GDM1 (cell line): Measurements from ENCODE around the gene SNX1.

Experiments used
- DNase-seq: peaks from one replicate; lab custom pipeline; 2025; lab: John Stamatoyannopoulos, UW

SNX1 gene

DNA sequence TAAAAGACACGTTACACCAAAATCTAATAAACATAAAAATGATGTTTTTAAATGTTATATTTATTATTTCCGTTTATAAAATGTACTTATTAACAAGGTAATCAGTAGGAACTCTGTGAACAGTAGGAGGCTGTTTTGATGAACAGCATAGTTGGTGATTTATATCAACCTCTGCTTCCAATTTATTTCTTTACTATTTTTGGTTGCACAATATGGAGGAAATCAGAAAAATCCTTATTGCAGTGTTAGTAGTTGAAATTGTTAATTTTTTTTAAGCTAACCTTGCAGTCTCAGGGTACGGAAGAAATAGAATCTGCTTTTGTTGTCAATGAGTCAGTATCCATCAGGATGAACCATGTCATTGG, 50.7 kb downstream of the SNX1 start:
- no peak for DNase-seq

DNA sequence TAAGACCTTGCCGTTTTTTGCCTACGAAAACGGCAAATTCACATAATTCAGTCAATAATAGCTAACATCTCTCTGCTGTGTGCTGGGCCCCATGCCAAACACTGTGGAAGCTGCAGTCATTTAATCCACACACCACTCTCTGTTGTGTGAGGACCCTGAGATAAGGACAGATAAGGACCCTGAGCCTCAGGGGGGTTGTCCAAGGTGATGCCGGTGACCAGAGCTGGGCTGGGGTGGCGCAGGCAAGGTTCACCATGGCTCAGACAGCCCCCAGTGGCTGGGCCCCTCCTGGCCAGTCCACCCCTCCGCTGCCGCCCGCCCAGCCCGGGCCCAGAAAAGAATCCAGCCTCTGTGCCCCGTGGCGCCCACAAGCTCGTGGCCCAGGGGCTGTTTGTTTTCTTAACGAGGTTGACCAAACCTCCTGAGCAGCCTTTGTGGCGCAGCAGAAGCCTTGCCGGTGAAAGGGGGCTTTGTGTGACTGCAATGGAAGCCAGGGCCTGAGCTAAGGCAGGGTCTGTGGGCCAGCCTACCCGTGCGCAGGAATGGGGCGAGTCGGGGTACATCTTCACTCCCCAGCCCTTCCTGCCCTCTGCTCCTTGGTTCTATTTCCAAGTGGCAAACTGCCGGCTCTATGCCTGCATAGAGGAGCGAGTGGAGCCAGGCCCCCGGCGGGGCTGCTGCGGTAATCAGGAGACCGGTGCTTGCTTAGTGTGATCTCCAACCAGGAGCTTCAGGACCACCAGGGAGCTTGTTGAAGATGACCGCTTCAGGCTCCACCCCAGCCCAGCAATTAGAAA, 51.3 kb downstream of the SNX1 start:
- no peak for DNase-seq

DNA sequence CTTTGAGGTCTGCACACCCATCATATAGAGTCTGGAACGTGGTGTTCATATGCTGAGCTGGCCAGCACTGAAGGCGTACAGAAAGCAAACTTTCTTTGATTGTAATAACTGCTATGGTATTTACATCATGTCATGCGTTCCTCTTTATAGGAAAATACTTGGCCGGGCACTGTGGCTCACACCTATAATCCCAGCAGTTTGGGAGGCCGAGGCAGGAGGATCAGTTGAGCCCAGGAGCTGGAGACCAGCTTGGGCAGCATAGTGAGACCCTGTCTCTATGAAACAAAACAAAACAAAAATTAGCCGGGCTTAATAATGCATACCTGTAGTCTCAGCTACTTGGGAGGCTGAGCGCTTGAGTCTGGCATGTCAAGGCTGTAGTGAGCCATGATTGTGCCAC, 52.4 kb downstream of the SNX1 start:
- DNase-seq: no peak

DNA sequence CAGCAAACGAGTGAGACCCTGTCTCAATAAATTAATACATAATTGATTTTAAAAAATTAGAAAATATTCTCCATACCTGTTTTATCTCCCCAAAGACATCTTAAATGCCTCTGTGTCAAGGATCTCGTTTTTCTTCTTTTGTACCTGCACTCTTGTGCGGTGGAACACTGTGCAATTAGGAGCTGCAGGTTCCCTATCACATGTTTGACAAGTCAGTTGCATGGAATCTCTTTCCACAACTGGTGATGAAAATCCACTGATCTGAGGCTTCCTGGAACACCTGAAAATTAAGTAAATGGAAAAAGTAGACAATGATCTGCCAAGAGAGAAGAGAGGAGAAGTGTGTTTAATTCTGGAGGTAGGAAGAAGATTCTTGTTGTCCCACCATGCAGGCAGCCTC, 52.8 kb downstream of the SNX1 start:
- DNase-seq: no peak

DNA sequence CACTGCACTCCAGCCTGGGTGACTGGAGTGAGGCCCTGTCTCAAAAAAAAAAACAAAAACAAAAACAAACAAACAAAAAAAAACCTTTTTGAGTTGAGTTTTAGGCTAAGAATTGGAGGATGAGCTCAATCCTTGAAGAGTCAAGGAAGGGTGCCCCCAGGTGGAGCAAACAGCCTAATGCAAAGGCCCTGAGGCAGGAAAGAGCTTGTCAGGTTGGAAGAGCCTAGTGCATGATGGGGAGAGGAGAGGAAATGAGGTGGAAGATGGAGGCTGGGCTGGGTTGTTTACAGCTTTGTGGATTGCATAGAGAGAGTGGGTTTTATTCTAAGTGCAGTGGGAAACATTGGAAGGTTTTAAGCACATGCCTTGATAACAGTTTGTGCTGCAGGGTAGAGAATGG, 53.6 kb downstream of the SNX1 start:
- DNase-seq: no peak

DNA sequence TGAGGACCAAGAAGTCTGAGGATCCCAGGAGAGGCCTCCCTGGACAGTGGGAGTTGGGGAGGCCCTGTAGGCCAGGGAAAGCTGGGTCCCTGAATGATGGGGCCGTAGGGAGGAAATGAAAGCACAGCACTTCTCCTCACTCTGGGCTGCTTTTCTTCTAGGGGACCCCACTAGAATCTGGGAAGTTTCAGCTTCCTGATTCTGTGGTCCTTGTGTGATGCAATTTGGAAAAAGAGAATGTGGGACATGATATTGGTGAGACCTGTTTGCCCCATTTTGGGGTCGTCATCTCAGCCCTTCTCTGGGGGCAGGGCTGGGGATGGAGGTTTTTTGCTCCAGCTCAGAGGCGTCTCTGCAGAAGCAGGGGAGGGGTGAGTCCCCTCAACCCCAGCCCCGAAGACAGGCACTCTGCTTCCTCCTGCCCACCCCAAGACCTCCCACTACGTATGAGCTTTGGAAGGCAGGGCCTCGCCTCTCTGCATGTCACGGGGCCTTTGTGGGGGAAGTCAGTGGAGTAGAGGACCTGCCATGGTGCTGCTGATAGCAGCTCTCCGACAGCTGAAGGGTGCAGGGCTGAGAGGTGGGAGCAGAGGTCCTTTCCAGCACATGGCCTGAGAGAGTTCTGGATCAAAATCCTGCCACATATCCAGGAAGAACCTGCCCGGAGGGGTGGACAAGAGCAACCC, 54.3 kb downstream of the SNX1 start:
- DNase-seq: no peak

DNA sequence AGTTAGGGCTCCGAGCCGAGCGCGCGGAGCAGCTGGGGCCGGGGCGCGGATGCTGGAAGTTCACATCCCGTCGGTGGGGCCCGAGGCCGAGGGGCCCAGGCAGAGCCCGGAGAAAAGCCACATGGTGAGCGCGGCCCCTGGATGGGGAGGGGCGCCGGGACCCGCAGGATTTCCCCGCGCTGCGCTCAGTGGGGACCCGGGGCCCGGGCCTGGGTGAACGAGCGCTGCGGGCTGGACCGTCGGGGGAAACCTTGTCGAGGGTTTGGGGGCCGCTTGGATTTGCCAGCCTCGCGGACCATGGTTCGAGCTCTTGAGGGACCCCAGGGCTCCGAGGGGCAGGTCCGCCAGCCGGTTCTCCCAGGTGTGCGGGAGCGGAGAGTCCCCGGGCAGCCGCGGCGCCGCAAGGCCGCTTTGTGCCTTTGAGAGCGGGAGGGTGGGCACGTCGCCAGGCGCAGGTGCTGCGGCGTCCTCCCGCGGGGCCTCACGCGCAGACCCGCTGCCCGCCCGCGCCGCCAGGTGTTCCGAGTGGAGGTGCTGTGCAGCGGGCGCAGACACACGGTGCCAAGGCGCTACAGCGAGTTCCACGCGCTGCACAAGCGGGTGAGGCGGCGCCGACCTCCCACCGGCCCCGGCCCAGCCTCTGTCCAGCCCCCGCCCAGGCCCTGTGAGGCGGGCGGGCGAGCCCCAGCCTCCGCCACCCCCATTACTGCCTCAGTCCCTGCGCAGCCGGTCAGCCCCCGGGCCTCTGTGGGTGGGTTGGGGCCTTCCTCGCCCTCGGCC, 56.1 kb downstream of the SNX1 start, which contains the start of gene SNX22:
Gene SNX22 (plus strand): TSS at position 5 of the 780 bp plus-strand sequence. CDS start 45 bp downstream, at position 50.
- DNase-seq: no peak

DNA sequence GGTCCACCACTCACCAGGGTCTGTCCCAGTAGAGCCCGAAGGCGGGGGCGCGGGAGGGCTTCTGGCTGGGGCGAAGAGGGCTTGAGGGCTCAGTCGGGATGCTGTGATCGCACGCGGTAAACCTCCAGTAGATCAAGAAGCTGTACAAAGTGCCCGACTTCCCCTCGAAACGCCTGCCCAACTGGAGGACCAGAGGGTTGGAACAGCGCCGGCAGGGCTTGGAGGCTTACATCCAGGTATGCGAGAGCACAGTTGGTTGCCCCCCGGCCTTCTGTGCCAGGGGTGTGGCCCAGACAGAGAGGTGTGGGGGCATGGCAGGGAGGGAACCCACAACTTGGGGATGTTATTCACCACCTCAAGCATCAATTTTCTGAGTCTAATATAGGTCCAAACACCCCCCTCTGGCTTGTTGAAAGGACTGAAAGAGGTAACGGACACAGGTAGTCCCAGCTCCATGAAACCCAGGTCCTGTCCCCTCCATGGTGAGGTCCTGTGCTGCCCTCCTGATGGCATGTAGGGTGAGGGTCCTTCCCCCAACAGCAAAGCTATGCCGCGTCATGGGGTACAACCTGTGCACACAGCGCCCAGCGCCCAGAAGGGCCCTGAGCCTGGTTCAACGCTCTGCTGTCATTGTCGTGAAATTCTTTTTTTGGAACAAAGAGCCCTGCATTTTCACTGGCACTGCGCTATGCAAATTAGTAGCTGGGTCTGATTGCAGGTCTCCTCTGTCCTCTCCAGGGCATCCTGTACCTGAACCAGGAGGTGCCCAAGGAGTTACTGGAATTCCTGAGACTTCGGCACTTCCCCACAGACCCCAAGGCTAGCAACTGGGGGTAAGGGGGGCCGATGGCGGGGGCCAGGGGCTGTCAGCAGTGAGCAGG, 57.0 kb downstream of the SNX1 start:
- no peak for DNase-seq

DNA sequence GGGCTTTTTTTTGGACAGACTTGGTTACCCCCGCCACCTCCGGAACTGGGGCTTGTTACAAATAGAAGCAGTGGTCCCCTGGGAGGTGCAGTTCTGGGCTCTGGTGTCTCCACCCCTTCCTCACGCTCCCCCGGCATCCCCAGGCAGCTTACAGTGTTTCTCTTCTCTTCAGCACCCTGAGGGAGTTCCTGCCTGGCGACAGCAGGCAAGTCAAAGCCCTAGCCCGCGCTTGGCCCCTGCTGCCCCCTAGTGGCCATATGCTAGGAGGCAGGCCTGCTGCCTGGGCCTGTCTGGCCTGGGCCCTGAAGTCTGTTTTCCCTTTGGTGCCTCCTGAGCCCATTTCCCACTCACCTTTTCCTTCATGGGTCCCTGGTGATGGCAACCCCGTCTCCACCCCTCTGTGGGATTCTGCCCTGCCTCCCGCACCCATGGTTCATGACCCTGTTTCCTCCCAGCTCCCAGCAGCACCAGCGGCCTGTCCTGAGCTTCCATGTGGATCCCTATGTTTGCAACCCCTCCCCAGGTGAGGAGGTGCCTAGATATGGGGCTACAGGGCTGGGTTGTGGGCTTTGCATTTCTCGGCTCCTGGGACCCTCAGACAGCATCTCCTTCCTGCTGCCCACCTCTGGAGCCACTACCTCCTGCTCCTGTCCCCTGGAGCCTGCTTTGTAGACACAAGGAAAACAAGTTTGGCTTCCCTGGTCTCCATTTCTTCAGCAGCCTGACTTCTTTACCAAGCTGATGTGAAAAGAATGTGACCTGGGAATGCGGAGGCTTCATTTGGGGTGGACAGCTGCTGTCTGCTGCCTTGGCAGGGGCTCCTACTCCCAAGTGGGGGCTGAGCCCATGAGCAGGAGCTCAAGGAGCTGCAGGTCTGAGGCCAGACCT, 57.9 kb downstream of the SNX1 start:
- peak; percentile 73 for DNase-seq

DNA sequence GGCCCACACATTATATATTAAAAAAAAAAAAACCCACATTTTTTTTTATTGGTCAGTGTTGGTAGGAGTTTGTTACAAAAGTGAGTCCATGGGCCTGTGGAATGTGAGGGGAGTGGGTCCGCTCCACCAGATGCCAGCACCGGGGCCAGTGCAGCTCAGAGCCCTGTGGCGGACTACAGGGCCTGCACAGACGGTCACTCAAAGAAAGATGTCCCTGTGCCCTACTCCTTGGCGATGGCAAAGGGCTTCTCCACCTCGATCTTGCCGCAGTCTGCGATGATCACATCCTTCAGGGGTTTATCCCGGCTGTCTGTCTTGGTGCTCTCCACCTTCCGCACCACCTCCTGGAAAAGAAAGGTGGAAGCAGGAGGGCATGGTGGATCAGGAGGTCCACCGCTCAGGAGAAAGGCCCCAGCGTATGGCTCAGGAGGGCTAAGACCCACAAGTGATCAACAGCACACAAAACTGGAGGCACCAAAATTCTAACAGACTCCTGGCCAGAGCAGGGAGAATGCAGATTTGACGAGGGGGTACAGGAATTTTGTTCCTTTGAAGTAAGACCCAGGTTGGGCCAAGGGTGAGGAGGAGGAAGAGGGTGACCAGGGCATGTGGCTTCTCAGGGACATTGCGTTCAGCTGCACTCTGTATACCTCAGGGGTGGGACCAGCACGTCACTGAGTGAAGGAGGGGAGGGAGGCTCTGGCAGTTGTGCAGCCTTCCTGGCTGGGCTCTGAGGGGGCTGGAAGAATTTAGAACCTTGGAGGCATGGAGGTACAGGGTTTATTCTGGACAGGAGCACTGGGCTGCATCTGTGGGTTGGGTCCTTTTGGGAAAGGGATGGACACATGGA, 60.2 kb downstream of the SNX1 start:
- no peak for DNase-seq

DNA sequence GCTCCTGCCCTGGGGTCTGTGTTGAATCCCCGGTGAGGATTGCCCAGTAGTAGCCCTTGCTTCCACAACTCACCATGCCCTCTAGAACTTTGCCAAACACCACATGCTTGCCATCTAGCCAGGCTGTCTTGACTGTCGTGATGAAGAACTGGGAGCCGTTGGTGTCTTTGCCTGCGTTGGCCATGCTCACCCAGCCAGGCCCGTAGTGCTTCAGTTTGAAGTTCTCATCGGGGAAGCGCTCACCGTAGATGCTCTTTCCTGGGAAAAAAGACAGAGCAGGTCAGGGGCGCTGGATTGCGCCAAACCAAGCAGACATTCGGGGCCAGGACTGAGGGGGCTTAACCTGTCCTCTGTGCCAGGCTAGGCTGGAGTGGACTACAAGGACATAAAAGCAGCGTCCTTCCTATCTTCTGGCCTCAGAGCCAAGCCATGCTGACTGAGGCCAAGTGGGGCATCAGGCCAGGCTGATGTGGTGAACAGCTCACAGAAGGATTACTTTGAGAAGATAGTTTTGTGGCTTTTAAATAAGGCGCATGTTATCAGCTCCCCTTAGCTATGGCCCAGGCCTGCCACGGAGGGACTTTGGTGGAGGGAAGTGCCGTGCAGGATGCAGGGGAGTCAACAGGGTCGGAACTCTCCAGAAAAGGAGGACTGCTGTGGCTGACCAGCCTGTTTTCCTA, 61.0 kb downstream of the SNX1 start:
- no peak for DNase-seq

DNA sequence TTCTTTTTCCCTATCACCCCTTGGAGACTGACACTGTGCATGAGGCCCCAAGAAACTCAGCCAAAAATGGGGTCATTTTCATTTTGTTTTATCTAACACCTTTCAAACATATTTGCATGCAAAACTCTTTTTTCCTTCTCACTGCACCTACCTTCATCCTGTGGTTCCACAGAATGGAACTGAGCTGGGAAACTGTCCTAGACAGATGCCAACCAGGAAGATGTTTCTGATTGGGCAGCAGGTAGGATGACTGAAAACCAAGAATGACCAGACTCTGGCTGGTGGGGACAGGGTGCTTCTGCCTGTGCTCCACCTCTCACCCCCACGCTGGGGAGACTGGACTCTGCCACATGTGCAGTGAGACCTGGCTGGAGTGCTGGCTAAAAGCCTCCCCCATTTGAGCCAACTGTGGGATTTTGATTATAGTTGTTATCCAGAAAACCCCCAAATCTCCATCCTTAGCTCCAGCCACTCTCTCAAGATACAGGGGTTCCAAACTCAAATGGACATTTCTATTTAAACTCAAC, 61.9 kb downstream of the SNX1 start:
- no peak for DNase-seq

DNA sequence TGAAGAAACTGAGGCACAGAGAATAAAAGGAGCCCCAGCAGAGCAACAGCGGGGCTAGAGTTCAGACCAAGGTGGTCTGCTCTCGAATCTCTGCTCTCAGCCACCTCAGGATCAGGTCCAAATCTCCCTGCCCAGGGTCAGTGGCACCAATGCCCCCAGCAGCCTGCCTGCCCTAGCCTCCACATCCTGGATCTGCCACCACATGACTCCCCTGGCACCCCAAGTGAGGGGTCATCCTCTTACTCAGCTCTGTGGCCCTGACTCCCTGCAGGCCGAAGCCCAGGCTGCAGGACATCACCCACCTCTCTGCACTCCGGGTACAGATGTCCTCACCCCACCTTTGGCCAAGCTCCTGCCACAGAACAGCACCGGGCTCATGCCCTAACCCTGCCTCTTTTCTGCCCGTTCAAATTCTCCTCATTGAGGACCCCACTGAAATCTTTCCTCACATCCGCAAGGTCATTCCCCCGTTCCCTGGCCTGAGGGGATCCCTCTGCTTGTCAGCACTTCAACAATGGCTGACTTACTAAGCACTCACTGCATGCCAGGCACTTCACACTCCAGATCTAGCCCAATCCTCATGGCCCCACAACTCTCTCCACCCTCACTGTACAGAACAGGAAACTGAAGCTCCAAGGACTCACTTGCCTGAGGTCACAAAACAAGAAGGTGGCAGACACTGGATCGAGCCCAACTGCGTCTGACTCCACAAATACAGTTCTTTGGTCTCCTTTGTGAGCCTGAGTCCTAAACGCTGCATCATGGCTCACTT, 62.8 kb downstream of the SNX1 start:
- DNase-seq: no peak

DNA sequence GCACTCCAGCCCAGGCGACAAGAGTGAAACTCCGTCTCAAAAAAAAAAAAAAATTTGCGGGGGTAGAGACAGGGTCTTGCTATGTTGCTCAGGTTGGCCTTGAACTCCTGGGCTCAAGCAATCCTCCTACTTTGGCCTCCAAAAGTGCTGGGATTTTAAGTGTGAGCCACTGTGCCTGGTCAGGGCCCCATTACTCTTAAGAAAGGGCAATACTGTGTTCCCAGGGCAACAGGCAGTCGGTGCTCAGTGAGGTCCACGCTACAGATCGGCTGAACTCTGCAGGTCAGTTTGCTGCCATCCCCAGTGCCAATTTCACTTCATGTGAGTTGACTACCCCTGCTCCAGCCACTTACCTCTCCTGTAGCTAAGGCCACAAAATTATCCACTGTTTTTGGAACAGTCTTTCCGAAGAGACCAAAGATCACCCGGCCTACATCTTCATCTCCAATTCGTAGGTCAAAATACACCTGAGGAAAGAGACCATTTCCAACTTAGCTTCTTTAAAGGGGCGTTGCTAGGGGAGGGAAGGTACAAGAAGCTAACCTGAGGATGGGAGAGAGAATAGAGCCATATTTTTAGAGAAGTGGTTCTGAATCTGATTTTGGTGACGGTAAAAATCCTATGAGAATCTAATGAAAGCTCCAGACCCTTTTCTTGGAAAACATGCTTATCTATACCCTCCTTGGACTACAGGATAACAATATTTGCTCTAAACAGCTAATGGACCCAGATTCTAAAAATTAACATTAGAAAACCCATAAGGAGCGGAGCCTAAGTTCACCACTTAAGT, 66.1 kb downstream of the SNX1 start:
- DNase-seq: no peak

DNA sequence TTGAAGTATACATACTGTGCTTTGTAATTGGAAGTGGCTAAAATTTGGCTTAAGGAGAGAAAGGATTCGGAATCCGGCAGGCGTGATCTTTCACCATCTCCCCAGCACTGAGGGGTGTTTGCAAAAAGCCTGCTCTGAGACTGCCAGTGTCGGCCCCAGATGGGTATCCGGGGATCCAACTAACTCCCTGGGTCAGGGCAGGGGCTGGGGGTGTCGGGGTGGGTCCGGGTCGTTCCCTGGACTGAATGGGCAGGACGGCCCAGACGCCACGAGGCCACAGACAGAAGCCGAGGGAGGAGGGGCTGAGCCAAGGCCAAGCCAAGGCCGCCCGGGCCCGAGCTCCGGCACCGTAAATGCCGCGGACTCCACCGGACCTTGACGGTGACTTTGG, 66.7 kb downstream of the SNX1 start:
- no peak for DNase-seq

DNA sequence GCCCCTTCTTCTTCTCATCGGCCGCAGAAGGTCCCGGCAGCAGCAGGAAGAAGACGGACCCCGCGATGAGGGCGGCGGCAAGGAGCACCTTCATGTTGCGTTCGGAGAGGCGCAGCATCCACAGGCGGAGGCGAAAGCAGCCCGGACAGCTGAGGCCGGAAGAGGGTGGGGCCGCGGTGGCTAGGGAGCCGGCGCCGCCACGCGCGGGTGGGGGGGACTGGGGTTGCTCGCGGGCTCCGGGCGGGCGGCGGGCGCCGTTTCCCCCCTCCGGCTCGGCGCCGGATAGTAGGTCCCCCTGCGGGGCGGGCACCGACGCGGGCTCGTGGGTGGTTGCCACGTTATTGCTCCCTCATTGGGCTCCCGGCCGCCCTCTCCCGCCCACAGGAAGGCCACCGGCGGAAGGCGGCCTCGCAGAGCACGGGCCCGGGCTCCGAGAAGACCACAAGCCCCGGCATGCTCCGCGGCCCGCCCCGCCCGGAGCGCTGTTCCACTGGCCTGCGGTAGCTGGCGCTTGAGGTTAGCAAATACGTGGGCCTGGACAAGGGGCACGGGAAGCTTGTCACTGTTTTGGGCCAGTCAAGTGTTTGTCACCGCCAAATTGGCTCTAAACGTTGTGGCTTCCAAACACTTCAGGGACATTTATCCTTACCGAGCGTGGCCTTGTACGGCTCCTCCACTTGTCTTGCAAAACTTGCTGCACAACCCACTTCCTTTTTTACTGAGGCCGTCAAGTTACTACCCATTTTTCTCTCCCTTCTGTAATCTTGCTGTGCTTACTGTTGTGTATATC, 67.3 kb downstream of the SNX1 start, which contains the start of gene PPIB:
Gene PPIB (minus strand): TSS at position 154 of the 790 bp plus-strand sequence. CDS start 36 bp downstream, at position 118.
- DNase-seq: peak; percentile 99
